Karpas-422 (cell line): ENCODE measurements around the gene MAGIX. TPM values are rescaled to one million over a fixed set of nuclear protein-coding genes. Genes with fewer than 3 reads are reported as not detected.

Experiments
- DNase-seq: peaks from one replicate; pipeline ENCODE4 v3.0.0-alpha.2; 2015
- H2AFZ ChIP-seq: fragments of 200-600 bp; sonication (generic); 2 replicates; pipeline ENCODE4 v1.6.1; 2014; ENCODE audit warnings: antibody characterized with exemption, low read length, mixed read lengths
- H3K27ac ChIP-seq: fragments of 200-600 bp; sonication (generic); 2 replicates; pipeline ENCODE4 v1.5.1; 2014; ENCODE audit warnings: mild to moderate bottlenecking, low read length, moderate library complexity
- H3K27me3 ChIP-seq: fragments of 200-600 bp; sonication (generic); 2 replicates; pipeline ENCODE4 v1.6.1; 2014; ENCODE audit warnings: low read length, mixed read lengths
- H3K36me3 ChIP-seq: fragments of 200-600 bp; sonication (generic); 2 replicates; pipeline ENCODE4 v1.6.1; 2014; ENCODE audit warnings: low read length, mixed read lengths; ENCODE audit not compliant: insufficient read depth
- H3K4me1 ChIP-seq: fragments of 200-600 bp; sonication (generic); 2 replicates; pipeline ENCODE4 v1.6.1; 2014; ENCODE audit warnings: mild to moderate bottlenecking, low read length, mixed read lengths
- H3K4me2 ChIP-seq: fragments of 200-600 bp; sonication (generic); 2 replicates; pipeline ENCODE4 v1.6.1; 2014; ENCODE audit warnings: low read length, low read depth, mild to moderate bottlenecking; ENCODE audit not compliant: poor library complexity, severe bottlenecking
- H3K4me3 ChIP-seq: fragments of 200-600 bp; sonication (generic); 2 replicates; pipeline ENCODE4 v1.5.1; 2014; ENCODE audit warnings: mild to moderate bottlenecking, antibody characterized with exemption, low read length, mixed read lengths
- H3K79me2 ChIP-seq: fragments of 200-600 bp; sonication (generic); 2 replicates; pipeline ENCODE4 v1.6.1; 2014; ENCODE audit warnings: mild to moderate bottlenecking, low read length, mixed read lengths
- H3K9ac ChIP-seq: fragments of 200-600 bp; sonication (generic); 2 replicates; pipeline ENCODE4 v1.6.0; 2014; ENCODE audit warnings: low read length
- H3K9me2 ChIP-seq: fragments of 200-600 bp; sonication (generic), shearing (Covaris generic); replicated peaks from 2 replicates; pipeline ENCODE4 v1.6.0; 2014; ENCODE audit warnings: mild to moderate bottlenecking, low read length, moderate library complexity; ENCODE audit not compliant: insufficient read depth
- H3K9me3 ChIP-seq: fragments of 300-700, 200-600 bp; sonication (generic); 2 replicates; pipeline ENCODE4 v1.6.1; 2014; ENCODE audit warnings: low read length, mixed read lengths
- H4K20me1 ChIP-seq: fragments of 200-600 bp; sonication (generic); 2 replicates; pipeline ENCODE4 v1.6.1; 2014; ENCODE audit warnings: mild to moderate bottlenecking, antibody characterized with exemption, low read length, low read depth; ENCODE audit not compliant: insufficient read depth
- total RNA-seq: library from RNA; depleted of rRNA; stranded (reverse); fragments of >200 nt; shearing (Covaris generic); gene quantifications from 2 replicates; pipeline ENCODE4 v1.2.3, GENCODE V29; 2014; ENCODE audit warnings: low replicate concordance

MAGIX gene
- total RNA-seq, 1 experiment from 2014 or later = not detected

DNA sequence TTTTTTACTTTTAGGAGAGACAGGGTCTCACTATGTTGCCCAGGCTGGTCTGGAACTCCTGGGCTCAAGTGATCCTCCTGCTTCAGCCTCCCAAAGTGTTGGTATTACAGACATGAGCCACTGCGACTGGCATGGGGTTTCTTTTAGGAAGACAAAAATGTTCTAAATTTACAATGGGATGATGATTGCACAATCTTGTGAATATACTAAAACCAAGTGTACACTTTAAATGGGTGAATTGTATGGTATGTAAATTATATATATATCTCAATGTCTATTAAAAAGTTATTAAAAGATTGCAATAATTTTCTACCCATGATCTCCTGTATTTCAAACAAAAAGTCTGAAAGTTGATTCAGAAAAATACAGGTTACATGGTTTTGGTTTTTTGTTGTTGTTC lies 9.1 kb upstream of the MAGIX start:
- Histone ChIP-seq H3K9ac (no peak overlapping the region), H3K9me3 (no peaks in the 10 kb centered on the region), H4K20me1 (no peaks in the 10 kb centered on the region), H3K27me3 (no peaks in the 10 kb centered on the region), H3K4me1 (peaks cover 17% of the 10 kb centered on the region), H3K4me3 (no peak overlapping the region), H2AFZ (no peak overlapping the region), H3K36me3 (no peaks in the 10 kb centered on the region), H3K79me2 (no peaks in the 10 kb centered on the region), H3K4me2 (no peak overlapping the region), H3K27ac (no peak overlapping the region), H3K9me2 (no peaks in the 10 kb centered on the region)
- no peak for DNase-seq

DNA sequence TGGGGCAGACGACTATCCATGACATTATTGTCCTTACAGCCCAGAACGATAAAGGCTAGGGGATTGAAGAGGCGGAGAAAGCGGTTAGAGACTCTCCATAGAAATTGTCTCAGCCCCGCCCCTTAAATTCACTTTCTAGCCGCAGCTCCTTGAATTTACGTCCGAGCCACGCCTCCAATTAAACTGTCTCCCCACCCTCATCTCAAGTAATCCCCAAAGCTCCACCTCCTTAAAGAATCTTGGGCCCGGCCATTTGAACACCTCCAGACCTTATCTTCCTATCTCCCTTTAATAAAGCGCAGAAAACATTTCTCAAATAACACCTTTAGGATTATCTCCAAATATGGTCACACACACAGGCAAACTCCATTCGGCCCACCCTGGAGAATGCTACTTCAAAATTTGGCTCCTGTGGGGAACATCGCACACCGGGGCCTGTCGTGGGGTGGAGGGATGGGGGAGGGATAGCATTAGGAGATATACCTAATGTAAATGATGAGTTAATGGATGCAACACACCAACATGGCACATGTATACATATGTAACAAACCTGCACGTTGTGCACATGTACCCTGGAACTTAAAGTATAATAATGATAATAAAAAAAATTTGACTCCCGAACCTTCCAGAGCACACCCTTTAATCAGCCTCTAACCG lies 7.2 kb upstream of the MAGIX start:
- Histone ChIP-seq H3K4me1 (peaks cover 17% of the 10 kb centered on the region), H3K9me3 (no peaks in the 10 kb centered on the region), H2AFZ (no peak overlapping the region), H4K20me1 (no peaks in the 10 kb centered on the region), H3K27me3 (no peaks in the 10 kb centered on the region), H3K79me2 (no peaks in the 10 kb centered on the region), H3K27ac (peak overlapping the region; percentile 90), H3K9ac (peak overlapping the region; percentile 56), H3K9me2 (no peaks in the 10 kb centered on the region), H3K4me3 (peak overlapping the region; percentile 68), H3K36me3 (no peaks in the 10 kb centered on the region), H3K4me2 (peak overlapping the region; percentile 72)
- DNase-seq = peak; percentile 85

DNA sequence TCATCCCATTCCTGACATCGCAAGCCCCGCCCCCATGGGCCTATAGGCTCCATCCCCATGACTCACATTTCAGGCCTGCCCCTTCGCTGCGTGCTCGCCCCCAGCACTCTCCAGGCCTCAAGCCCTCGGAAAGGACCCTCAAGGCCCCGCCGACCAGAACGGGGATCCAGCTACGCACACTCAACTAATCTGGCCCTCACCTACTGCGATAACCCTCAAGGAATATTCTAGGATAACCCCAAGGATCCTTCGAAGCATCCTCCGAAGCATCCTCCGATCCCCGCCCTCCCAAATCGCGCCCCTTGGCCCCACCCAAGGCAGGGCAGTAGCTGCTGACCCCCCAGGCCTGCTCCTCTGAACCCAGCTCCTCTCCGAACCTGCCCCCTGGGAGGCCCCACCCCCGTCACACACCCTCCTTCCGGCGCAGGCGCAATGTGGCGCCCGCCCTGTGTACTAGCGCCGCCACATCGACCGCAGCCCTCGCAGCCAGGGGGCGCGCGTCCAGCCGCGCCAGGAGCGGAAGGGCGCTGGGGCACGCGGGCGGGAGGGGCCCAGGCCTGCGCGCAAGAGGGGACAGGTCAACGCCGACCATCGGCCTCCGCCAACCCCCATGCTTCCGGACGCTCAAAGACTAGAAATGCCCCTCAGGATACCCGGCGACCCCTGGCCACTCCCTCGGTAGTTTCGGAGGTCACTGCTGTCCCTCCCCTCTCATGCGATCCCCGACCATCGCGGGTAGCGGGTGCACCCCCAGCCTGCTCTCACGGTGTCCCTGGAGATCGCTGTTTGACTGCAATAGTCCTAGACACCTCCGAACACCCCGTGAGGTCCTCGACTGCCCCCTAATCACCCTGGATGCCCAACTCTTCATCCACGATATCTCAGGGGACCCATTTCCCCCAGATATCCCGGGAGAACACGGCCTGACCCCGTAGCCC lies 6.4 kb upstream of the MAGIX start:
- H3K79me2 ChIP-seq = no peaks in the 10 kb centered on the region
- no peaks in the 10 kb centered on the region for H3K36me3 ChIP-seq
- no peaks in the 10 kb centered on the region for H3K9me2 ChIP-seq
- DNase-seq = peak; percentile 93
- peak overlapping the region; percentile 90 for H3K27ac ChIP-seq
- H3K27me3 ChIP-seq = no peaks in the 10 kb centered on the region
- peak overlapping the region; percentile 72 for H3K4me2 ChIP-seq
- H3K9ac ChIP-seq = peak overlapping the region; percentile 86
- H3K9me3 ChIP-seq = no peaks in the 10 kb centered on the region
- peaks cover 17% of the 10 kb centered on the region for H3K4me1 ChIP-seq
- peak overlapping the region; percentile 68 for H3K4me3 ChIP-seq
- H4K20me1 ChIP-seq = no peaks in the 10 kb centered on the region
- H2AFZ ChIP-seq = peak overlapping the region; percentile 67

DNA sequence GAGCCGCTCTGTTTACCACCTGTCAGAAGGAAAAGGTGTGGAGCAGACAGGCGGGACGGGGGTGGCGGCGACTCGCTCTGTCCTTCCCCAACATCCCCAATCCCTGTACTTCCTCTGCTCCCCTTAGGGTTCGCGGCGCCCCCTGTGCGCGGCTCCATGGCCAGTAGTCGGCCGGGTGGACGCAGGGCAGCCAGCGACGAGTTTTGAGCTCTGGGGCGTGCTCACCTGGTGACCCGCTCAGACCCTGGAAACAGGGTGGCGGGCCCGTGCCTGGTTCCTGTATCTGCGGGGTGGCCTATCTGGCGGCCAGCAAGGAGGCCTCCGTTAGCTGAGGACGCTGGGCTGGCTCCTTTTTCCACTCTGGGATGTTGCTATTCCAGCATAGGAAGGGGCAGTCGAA lies 5.4 kb upstream of the MAGIX start:
- Histone ChIP-seq H3K9me3 (no peaks in the 10 kb centered on the region), H3K4me1 (peaks cover 17% of the 10 kb centered on the region), H3K4me3 (no peak overlapping the region), H3K27me3 (no peaks in the 10 kb centered on the region), H3K36me3 (no peaks in the 10 kb centered on the region), H3K9ac (no peak overlapping the region), H2AFZ (no peak overlapping the region), H3K4me2 (no peak overlapping the region), H3K9me2 (no peaks in the 10 kb centered on the region), H3K79me2 (no peaks in the 10 kb centered on the region), H4K20me1 (no peaks in the 10 kb centered on the region), H3K27ac (no peak overlapping the region)
- DNase-seq = no peak

DNA sequence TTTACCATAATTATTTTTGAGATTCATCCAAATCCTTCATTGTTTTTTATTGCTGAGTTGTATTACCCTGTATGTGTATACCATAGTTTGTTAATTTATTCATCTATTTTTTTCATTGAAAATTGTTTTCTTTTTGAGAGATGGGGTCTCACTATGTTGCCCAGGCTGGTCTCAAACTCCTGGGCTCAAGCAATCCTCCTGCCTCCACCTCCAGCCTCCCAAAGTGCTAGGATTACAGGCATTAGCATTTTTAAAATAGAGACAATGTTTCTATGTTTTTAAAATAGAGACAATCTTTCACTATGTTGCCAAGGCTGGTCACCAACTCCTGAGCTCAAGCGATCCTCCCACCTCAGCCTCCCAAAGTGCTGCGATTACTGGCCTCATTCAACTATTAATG lies 1.6 kb upstream of the MAGIX start:
- Histone ChIP-seq H3K9ac (no peak overlapping the region), H3K4me2 (no peak overlapping the region), H3K36me3 (no peaks in the 10 kb centered on the region), H3K27ac (no peak overlapping the region), H3K4me3 (no peak overlapping the region), H4K20me1 (no peaks in the 10 kb centered on the region), H3K79me2 (no peaks in the 10 kb centered on the region), H3K27me3 (no peaks in the 10 kb centered on the region), H3K9me3 (no peaks in the 10 kb centered on the region; the same call in 1 of the 2 replicates), H3K4me1 (peaks cover 10% of the 10 kb centered on the region), H3K9me2 (no peaks in the 10 kb centered on the region), H2AFZ (no peak overlapping the region)
- no peak for DNase-seq

DNA sequence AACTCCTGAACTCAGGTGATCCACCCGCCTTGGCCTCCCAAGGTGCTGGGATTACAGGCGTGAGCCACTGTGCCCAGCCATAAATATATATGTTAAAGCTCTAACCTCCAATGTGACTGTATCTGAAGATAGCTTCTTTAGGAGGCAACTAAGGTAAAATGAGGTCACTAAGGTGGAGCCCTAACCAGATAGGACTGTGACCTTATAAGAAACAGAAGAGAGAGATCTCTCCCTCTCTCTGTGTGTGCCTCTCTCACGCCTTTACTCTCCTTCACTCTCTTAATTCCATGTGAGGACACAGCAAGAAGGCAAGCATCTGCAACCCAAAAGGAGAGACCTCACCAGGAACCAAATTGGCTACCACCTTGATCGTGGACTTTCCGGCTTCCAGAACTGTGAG lies 926 bp upstream of the MAGIX start:
- H3K9me2 ChIP-seq = no peaks in the 10 kb centered on the region
- no peak overlapping the region for H3K9ac ChIP-seq
- H3K79me2 ChIP-seq = no peaks in the 10 kb centered on the region
- no peak for DNase-seq
- no peak overlapping the region for H3K4me2 ChIP-seq
- H4K20me1 ChIP-seq = no peaks in the 10 kb centered on the region
- no peaks in the 10 kb centered on the region; the same call in 1 of the 2 replicates for H3K9me3 ChIP-seq
- no peaks in the 10 kb centered on the region for H3K27me3 ChIP-seq
- H3K4me1 ChIP-seq = peaks cover 11% of the 10 kb centered on the region
- H2AFZ ChIP-seq = no peak overlapping the region
- no peaks in the 10 kb centered on the region for H3K36me3 ChIP-seq
- H3K27ac ChIP-seq = no peak overlapping the region
- H3K4me3 ChIP-seq = no peak overlapping the region

DNA sequence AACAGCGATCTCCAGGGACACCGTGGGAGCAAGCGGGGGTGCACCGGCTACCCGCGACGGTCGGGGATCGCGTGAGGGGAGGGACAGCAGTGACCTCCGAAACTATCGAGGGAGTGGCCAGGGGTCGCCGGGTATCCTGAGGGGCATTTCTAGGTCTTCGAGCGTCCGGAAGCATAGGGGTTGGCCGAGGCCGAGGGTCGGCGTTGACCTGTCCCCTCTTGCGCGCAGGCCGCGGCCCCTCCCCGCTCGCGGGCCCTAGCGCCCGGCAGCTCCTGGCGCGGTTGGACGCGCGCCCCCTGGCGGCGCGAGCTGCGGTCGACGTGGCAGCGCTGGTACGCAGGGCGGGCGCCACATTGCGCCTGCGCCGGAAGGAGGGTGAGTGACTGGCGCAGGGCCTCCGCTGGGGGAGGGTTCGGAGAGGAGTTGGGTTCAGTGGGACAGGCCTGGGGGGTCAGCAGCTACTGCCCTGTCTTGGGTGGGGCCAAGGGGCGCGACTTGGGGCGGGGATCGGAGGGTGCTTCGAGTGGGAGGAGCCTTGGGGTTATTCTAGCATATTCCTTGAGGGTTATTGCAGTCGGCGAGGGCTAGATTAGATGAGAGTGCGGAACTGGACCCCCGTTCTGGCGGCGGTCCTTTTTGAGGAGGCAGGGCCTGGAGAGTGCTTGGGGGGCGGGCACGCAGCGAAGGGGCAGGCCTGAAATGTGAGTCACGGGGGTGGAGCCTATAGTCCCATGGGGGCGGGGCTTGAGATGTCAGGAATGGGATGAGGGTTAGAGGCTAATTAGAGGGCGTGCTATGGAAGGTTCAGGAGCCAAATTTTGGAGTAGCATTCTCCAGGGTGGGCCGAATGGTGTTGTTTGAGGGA lies 1.2 kb downstream of the MAGIX start:
- Histone ChIP-seq H3K4me2 (peak overlapping the region; percentile 64), H3K27me3 (no peaks in the 10 kb centered on the region)
- peak; percentile 91 for DNase-seq

More for the DNA sequence above, 1.2 kb downstream of the MAGIX start:
- Histone ChIP-seq H3K27ac (peak overlapping the region; percentile 55; the same call in 1 of the 2 replicates), H3K4me3 (peak overlapping the region; percentile 57; the same call in 1 of the 2 replicates), H4K20me1 (no peaks in the 10 kb centered on the region), H3K9me2 (no peaks in the 10 kb centered on the region), H3K36me3 (no peaks in the 10 kb centered on the region), H3K9ac (peak overlapping the region; percentile 67), H3K4me1 (peaks cover 25% of the 10 kb centered on the region), H3K9me3 (no peaks in the 10 kb centered on the region; the same call in 1 of the 2 replicates), H2AFZ (no peak overlapping the region; the same call in 1 of the 2 replicates), H3K79me2 (no peaks in the 10 kb centered on the region)
